Suppressor macrophage treated with lipopolysaccharide for 4 hours (primary cell): Measurements from ENCODE around the gene ITGBL1.
A peak's percentile ranks its signal among the peaks of the same experiment; 100 is the strongest.

ENCODE experiments used
- DNase-seq: peaks from one replicate; pipeline ENCODE4 v3.0.0-alpha.2; 2020

The ITGBL1 gene

GRCh38 chr13:101570410-101570809 is 117.9 kb downstream of the ITGBL1 start:
- DNase-seq: no peak

GRCh38 chr13:101572456-101572855 is 120.0 kb downstream of the ITGBL1 start:
- no peak for DNase-seq

GRCh38 chr13:101575581-101575980 is 123.1 kb downstream of the ITGBL1 start:
- no peak for DNase-seq

GRCh38 chr13:101576455-101576854 is 124.0 kb downstream of the ITGBL1 start:
- no peak for DNase-seq

- no peak for DNase-seq
Observed at GRCh38 chr13:101576977-101577376, 124.5 kb downstream of the ITGBL1 start.

GRCh38 chr13:101579281-101579802 is 126.9 kb downstream of the ITGBL1 start:
- DNase-seq: no peak

- no peak for DNase-seq
Observed at GRCh38 chr13:101584331-101584730, 131.9 kb downstream of the ITGBL1 start.

- DNase-seq: no peak
Observed at GRCh38 chr13:101590479-101590878, 138.0 kb downstream of the ITGBL1 start.

GRCh38 chr13:101594936-101595335 is 142.5 kb downstream of the ITGBL1 start:
- DNase-seq: no peak

GRCh38 chr13:101596803-101597202 is 144.3 kb downstream of the ITGBL1 start:
- no peak for DNase-seq

- DNase-seq: no peak
Observed at GRCh38 chr13:101611491-101612475, 159.3 kb downstream of the ITGBL1 start.

GRCh38 chr13:101612735-101613134 is 160.3 kb downstream of the ITGBL1 start:
- no peak for DNase-seq

GRCh38 chr13:101614491-101614890 is 162.0 kb downstream of the ITGBL1 start:
- no peak for DNase-seq

GRCh38 chr13:101618440-101619187 is 166.1 kb downstream of the ITGBL1 start:
- no peak for DNase-seq

GRCh38 chr13:101621099-101621498 is 168.6 kb downstream of the ITGBL1 start:
- no peak for DNase-seq

- DNase-seq: peak; percentile 8
Observed at GRCh38 chr13:101623470-101624209, 171.2 kb downstream of the ITGBL1 start.

- no peak for DNase-seq
Observed at GRCh38 chr13:101624210-101624922, 171.9 kb downstream of the ITGBL1 start.

- no peak for DNase-seq
Observed at GRCh38 chr13:101624981-101625380, 172.5 kb downstream of the ITGBL1 start.

GRCh38 chr13:101626925-101627555 is 174.6 kb downstream of the ITGBL1 start:
- peak; percentile 60 for DNase-seq

- no peak for DNase-seq
Observed at GRCh38 chr13:101627556-101627943, 175.1 kb downstream of the ITGBL1 start.

- no peak for DNase-seq
Observed at GRCh38 chr13:101628900-101629299, 176.4 kb downstream of the ITGBL1 start.

- DNase-seq: peak; percentile 24
Observed at GRCh38 chr13:101631395-101631794, 178.9 kb downstream of the ITGBL1 start.
